ENCODE results near the gene SULT4A1. TPM values are rescaled to one million over a fixed set of nuclear protein-coding genes. Genes with fewer than 3 reads are reported as not detected.

The SULT4A1 gene
- total and polyA plus RNA-seq, 2 experiments from 2014 or later: 4.7 to 5.2 TPM

DNA sequence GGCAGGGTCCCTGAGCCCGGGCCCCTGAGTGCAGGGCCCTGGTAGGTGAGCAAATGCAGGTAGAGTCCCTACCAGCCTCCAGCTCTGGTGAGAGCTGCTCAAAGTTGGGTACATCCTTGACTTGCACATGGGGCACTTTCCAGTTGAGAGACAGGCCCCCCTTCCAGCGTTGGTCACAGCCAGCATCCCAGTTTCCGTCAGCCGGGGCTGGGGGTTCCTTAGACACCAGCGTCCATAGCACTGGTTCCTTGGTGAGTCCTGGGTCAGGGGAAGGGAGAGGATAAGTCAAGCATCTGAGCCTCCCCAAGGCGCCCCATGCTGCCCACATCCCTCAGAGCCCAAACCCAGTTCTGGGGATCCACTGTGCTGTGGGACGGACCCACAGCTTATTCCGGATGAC is 23.9 kb upstream of the SULT4A1 start:
- no peaks in the 10 kb centered on the region for H3K79me2 ChIP-seq (replicated peaks; ENCODE audit: insufficient read depth)
- no peak for TF ChIP-seq CREB1 (CRISPR knock-in tag; IDR thresholded peaks at IDR 0.05; ENCODE audit: low read depth)
- no peak for TF ChIP-seq JUNB (IDR thresholded peaks at IDR 0.05; ENCODE audit: unreplicated experiment)
- no peak for TF ChIP-seq POLR2AphosphoS5 (IDR thresholded peaks at IDR 0.05; ENCODE audit: low read depth)
- TF ChIP-seq CTCF (conservative IDR thresholded peaks at IDR 0.05; ENCODE audit: low read depth in 2 of 2): no peak
- no peak for TF ChIP-seq REST (IDR thresholded peaks at IDR 0.05; ENCODE audit: unreplicated experiment)
- TF ChIP-seq EZH2 (IDR thresholded peaks at IDR 0.05; ENCODE audit: low read depth, unreplicated experiment): no peak
- TF ChIP-seq STAT1 (IDR thresholded peaks at IDR 0.05; ENCODE audit: unreplicated experiment): no peak
- no peak for TF ChIP-seq NANOG (IDR thresholded peaks at IDR 0.05; ENCODE audit: borderline replicate concordance)
- TF ChIP-seq EZH2phosphoT487 (IDR thresholded peaks at IDR 0.05; ENCODE audit: unreplicated experiment): no peak
- no peak for TF ChIP-seq ZNF331 (CRISPR knock-in tag; IDR thresholded peaks at IDR 0.05; ENCODE audit: low read depth)
- TF ChIP-seq, protein P1, sequence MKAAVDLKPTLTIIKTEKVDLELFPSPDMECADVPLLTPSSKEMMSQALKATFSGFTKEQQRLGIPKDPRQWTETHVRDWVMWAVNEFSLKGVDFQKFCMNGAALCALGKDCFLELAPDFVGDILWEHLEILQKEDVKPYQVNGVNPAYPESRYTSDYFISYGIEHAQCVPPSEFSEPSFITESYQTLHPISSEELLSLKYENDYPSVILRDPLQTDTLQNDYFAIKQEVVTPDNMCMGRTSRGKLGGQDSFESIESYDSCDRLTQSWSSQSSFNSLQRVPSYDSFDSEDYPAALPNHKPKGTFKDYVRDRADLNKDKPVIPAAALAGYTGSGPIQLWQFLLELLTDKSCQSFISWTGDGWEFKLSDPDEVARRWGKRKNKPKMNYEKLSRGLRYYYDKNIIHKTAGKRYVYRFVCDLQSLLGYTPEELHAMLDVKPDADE (IDR thresholded peaks at IDR 0.05): no peak
- H4K20me1 ChIP-seq (replicated peaks; ENCODE audit: insufficient read depth): peaks cover 3% of the 10 kb centered on the region; the same call in 1 of the 2 replicates
- no peak overlapping the region for H3K4me2 ChIP-seq
- ATAC-seq (no peak), DNase-seq (ENCODE audit: low spot score) (no peak)
- no peaks in the 10 kb centered on the region; the same call in 1 of the 2 replicates for H3K36me3 ChIP-seq (ENCODE audit: insufficient read depth)
- H3K27me3 ChIP-seq (ENCODE audit: insufficient read depth): peaks cover 6% of the 10 kb centered on the region
- H3K27ac ChIP-seq (ENCODE audit: low read depth): no peak overlapping the region
- H3K4me3 ChIP-seq: no peak overlapping the region
- no peaks in the 10 kb centered on the region for H3F3A ChIP-seq (replicated peaks; ENCODE audit: low read depth)
- H3K36me3 Mint-ChIP-seq (ENCODE audit: low read depth): peaks cover 17% of the 10 kb centered on the region
- H3K9me2 ChIP-seq (ENCODE audit: insufficient read depth): no peaks in the 10 kb centered on the region
- H3K4me1 Mint-ChIP-seq: peaks cover 6% of the 10 kb centered on the region; the same call in 1 of the 3 replicates
- no peak overlapping the region for H3K27ac Mint-ChIP-seq
- H3K9me3 Mint-ChIP-seq: no peaks in the 10 kb centered on the region
- H2AFZ ChIP-seq: no peak overlapping the region
- H3K4me3 Mint-ChIP-seq: no peak overlapping the region
- H3K4me1 ChIP-seq (ENCODE audit: insufficient read depth): no peaks in the 10 kb centered on the region
- H3K27me3 Mint-ChIP-seq (ENCODE audit: insufficient read depth, low read depth, poor library complexity): peaks cover 8% of the 10 kb centered on the region

All from GM23338 (cell line).